ENCODE data around the gene ICAM5.

DNA sequence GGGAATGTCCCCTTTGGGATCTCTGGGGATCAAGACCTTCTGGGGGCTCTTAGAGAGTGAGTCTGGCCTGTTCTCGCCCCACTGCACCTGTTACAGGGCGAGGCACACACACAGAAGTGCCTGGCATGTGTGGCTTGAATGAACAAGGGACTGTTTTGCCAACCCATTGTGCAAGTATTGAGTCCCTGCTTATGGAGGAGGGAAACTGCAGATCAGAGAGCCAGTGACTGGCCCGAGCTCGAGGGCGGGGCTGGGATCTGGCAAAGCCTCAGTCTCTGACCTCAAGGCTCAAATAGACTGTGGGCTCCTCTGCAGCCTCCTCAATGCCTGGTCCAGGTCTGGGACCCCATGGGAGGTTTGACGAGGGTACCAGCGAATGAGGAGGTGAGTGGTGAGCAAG lies 38.0 kb downstream of the ICAM5 start:
- TF ChIP-seq, protein P1, sequence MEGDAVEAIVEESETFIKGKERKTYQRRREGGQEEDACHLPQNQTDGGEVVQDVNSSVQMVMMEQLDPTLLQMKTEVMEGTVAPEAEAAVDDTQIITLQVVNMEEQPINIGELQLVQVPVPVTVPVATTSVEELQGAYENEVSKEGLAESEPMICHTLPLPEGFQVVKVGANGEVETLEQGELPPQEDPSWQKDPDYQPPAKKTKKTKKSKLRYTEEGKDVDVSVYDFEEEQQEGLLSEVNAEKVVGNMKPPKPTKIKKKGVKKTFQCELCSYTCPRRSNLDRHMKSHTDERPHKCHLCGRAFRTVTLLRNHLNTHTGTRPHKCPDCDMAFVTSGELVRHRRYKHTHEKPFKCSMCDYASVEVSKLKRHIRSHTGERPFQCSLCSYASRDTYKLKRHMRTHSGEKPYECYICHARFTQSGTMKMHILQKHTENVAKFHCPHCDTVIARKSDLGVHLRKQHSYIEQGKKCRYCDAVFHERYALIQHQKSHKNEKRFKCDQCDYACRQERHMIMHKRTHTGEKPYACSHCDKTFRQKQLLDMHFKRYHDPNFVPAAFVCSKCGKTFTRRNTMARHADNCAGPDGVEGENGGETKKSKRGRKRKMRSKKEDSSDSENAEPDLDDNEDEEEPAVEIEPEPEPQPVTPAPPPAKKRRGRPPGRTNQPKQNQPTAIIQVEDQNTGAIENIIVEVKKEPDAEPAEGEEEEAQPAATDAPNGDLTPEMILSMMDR (IDR thresholded peaks at IDR 0.05; ENCODE audit: low read length): no peak
- no peak for TF ChIP-seq EZH2 (optimal IDR thresholded peaks at IDR 0.05; ENCODE audit: low read depth, low read length)

Data from MM.1S (cell line).